ENCODE results near the gene DLK1.

Gene DLK1

GRCh38 chr14:100780646-100781355 lies 54.1 kb downstream of the DLK1 start:
- no peak for DNase-seq

GRCh38 chr14:100781952-100782351 lies 55.3 kb downstream of the DLK1 start:
- DNase-seq = no peak

- peak; percentile 54 for DNase-seq
Measured at GRCh38 chr14:100782516-100783320, 56.0 kb downstream of the DLK1 start.

GRCh38 chr14:100783630-100784370 lies 57.1 kb downstream of the DLK1 start:
- DNase-seq = peak; percentile 95

- no peak for DNase-seq
Measured at GRCh38 chr14:100784523-100785337, 58.0 kb downstream of the DLK1 start.

- no peak for DNase-seq
Measured at GRCh38 chr14:100785338-100785615, 58.6 kb downstream of the DLK1 start.

GRCh38 chr14:100785626-100786025 lies 58.9 kb downstream of the DLK1 start:
- no peak for DNase-seq

GRCh38 chr14:100786131-100786530 lies 59.4 kb downstream of the DLK1 start:
- no peak for DNase-seq

GRCh38 chr14:100786576-100787219 lies 60.0 kb downstream of the DLK1 start:
- no peak for DNase-seq

- no peak for DNase-seq
Measured at GRCh38 chr14:100787659-100788058, 61.0 kb downstream of the DLK1 start.

Data from NCI-H1105 (cell line).